IPS-18a (cell line): ENCODE measurements around the gene WNT8A.
"Not testable (repeated sequence)": the region's sequence is repeated elsewhere in the genome, so short reads cannot be mapped to it uniquely, and the experiment has no call there.

Experiments used
- H3K27ac ChIP-seq: one replicate; pipeline ENCODE4 v1.5.1; 2013; ENCODE audit warnings: low read length
- H3K27me3 ChIP-seq: one replicate; pipeline ENCODE4 v1.6.1; 2013; ENCODE audit warnings: mild to moderate bottlenecking, low read length; ENCODE audit not compliant: control insufficient read depth, insufficient read depth
- H3K36me3 ChIP-seq: one replicate; pipeline ENCODE4 v1.6.1; 2013; ENCODE audit warnings: low read depth, low read length; ENCODE audit not compliant: control insufficient read depth
- H3K4me1 ChIP-seq: one replicate; pipeline ENCODE4 v1.6.1; 2013; ENCODE audit warnings: low read depth, low read length; ENCODE audit not compliant: control insufficient read depth
- H3K4me3 ChIP-seq: one replicate; pipeline ENCODE4 v1.5.1; 2013; ENCODE audit warnings: low read length
- H3K9ac ChIP-seq: one replicate; pipeline ENCODE4 v1.6.1; 2013; ENCODE audit warnings: mild to moderate bottlenecking, low read length, moderate library complexity
- H3K9me3 ChIP-seq: one replicate; pipeline ENCODE4 v1.6.1; 2013; ENCODE audit warnings: low read depth, low read length; ENCODE audit not compliant: control insufficient read depth

The WNT8A gene

GRCh38 chr5:138083702-138084101, at the start of gene WNT8A:
TSS of gene WNT8A (plus strand) at chr5:138084033. CDS start at chr5:138084128, 95 bp downstream.
- H3K9ac ChIP-seq = no peak within 1 kb of the TSS
- peaks cover under 1% of the 10 kb centered on the region for H3K27me3 ChIP-seq
- H3K36me3 ChIP-seq = no peaks in the 10 kb centered on the region
- H3K27ac ChIP-seq = no peak within 1 kb of the TSS
- H3K4me3 ChIP-seq = no peak within 1 kb of the TSS
- H3K4me1 ChIP-seq = peaks cover 3% of the 10 kb centered on the region
- no peaks in the 10 kb centered on the region for H3K9me3 ChIP-seq

DNA sequence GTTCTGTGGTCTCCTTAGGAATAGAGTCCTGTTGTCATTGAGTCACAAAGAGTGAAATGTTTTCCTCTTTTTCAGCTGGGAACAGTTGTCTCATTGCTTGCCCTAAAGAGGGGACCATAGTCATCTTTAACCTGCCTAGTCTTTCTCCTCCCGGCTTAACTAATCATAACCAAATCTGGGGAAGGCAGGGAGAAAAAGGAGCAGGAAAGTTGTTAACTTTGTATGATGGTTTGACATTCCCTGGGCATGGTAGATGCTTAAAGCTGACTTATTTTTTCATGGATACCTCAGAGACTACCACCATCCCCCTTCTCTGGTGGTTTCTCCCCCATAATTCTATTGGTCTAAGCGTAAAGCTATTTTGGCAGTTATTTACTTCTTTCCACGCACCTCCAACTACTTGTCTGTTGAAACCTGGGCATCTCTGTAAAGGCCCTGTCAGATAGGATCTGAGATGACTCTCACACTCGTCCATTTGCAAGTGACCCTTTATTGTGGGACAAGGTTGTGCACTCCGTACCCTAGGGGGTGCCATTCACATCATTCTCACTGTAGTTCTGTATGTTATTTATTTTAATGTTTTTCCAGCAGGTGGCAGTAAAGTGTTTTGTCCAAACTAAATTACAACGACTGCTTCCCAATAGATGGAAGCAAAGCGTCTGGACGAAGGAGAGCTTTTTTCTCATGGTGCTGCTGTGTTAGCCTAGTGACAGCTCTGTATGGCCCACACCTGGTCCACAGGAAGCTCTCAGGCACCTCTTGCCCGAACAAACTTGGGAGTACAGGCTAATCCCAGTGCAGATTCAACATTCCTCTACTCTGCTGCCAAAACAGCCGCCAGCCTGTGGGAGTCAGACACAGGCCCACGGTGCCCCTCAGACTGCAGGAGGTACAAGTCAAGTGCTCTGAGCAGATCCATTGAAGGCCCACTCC, 48.0 kb upstream of the WNT8A start:
- Histone ChIP-seq H3K4me3 (no peak overlapping the region), H3K36me3 (no peaks in the 10 kb centered on the region), H3K4me1 (peaks cover 5% of the 10 kb centered on the region), H3K9me3 (no peaks in the 10 kb centered on the region), H3K9ac (no peak overlapping the region), H3K27me3 (no peaks in the 10 kb centered on the region), H3K27ac (no peak overlapping the region)

GRCh38 chr5:138037271-138037670, 46.6 kb upstream of the WNT8A start:
- Histone ChIP-seq H3K27ac (no peak overlapping the region), H3K9ac (no peak overlapping the region)

DNA sequence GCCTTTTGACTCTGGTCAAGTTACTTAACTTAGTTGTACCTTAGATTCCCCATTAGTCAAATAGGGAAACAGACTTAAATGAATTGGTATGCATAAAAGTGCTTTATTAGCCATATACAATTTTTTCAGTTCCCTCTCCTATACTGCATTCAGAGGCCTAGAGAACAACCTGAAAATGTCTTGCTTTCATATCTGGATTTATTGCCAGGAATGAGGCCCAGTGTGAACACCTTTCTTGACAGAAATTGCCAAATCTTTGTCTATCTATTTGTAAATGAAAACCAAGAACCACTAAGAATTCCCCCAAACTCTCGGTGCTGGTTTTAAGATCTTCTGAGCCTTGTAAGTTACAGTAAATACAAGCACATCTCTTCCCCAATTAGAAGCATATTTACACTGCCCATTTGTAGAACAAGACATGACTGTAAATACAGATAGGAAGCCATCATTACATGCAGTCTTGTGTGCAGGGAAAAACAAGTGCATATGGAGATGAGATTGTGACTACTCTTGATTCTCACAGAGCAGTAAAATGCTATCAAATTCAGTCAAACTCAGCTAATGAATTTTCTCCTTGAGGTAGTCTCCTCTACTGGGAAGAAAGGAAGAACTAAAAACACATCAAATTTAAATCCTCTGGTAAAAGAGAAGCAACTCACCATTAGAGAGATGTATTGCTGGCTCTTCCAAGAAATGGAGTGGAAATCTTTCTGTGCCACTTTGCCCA, 45.8 kb upstream of the WNT8A start:
- no peaks in the 10 kb centered on the region for H3K27me3 ChIP-seq
- no peak overlapping the region for H3K9ac ChIP-seq
- no peaks in the 10 kb centered on the region for H3K9me3 ChIP-seq
- no peak overlapping the region for H3K4me3 ChIP-seq
- H3K4me1 ChIP-seq = peaks cover 5% of the 10 kb centered on the region
- H3K27ac ChIP-seq = no peak overlapping the region
- no peaks in the 10 kb centered on the region for H3K36me3 ChIP-seq

More at GRCh38 chr5:138037271-138037670, 46.6 kb upstream of the WNT8A start:
- Histone ChIP-seq H3K27me3 (no peaks in the 10 kb centered on the region), H3K4me3 (no peak overlapping the region), H3K9me3 (no peaks in the 10 kb centered on the region), H3K4me1 (peaks cover 5% of the 10 kb centered on the region), H3K36me3 (no peaks in the 10 kb centered on the region)

GRCh38 chr5:138038826-138039225, 45.0 kb upstream of the WNT8A start:
- H3K9me3 ChIP-seq = no peaks in the 10 kb centered on the region
- H3K4me3 ChIP-seq = no peak overlapping the region
- no peaks in the 10 kb centered on the region for H3K36me3 ChIP-seq
- no peak overlapping the region for H3K9ac ChIP-seq
- peaks cover 3% of the 10 kb centered on the region for H3K4me1 ChIP-seq
- H3K27me3 ChIP-seq = no peaks in the 10 kb centered on the region
- H3K27ac ChIP-seq = no peak overlapping the region

- H3K27ac ChIP-seq, H3K27me3 ChIP-seq, H3K9ac ChIP-seq, H3K9me3 ChIP-seq, H3K4me1 ChIP-seq, H3K36me3 ChIP-seq, H3K4me3 ChIP-seq: not testable (repeated sequence)
These were observed 38.5 kb upstream of the WNT8A start for GRCh38 chr5:138045283-138045682.

DNA sequence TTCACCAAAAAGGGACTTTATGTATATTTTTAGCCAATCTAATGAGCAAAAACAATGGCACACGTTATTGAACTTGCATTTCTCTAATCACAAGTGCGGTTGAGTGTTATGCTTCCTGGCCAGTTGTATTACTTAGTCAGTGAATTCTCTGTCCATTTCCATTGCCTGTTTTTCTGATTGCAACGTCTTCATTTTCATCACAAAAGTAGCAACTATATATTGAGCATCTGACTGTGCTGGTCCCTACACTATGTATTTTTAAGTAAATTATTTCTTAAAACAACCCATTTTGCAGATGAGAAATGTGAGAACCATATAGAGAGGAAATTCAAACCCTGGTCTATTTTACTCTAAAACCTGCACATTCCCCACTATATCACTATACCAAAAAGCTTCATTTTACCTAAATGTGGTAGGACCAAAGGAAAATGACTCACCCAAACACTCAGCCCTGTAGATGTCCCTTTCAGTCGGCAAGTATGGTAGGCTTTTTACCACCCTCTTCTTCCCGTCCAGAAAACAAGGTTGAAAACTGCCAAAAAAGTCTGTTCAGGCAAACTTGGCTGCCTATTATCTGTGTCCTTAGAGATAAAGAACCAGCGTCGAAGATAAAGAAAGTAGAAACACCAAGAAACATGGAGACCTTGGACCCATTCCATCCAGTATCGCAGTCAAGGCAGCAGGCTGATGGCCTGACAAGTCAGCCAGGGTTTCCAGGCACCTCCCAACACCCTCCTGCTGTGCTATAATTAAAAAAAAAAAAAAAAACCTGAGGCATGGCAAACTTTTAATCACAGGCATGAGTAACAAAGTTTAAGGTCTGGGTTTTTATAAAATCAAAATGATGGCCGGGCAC, 32.2 kb upstream of the WNT8A start:
- H3K27ac ChIP-seq = no peak overlapping the region
- no peak overlapping the region for H3K9ac ChIP-seq
- no peaks in the 10 kb centered on the region for H3K27me3 ChIP-seq
- no peaks in the 10 kb centered on the region for H3K36me3 ChIP-seq
- no peaks in the 10 kb centered on the region for H3K4me1 ChIP-seq
- H3K9me3 ChIP-seq = no peaks in the 10 kb centered on the region
- no peak overlapping the region for H3K4me3 ChIP-seq

DNA sequence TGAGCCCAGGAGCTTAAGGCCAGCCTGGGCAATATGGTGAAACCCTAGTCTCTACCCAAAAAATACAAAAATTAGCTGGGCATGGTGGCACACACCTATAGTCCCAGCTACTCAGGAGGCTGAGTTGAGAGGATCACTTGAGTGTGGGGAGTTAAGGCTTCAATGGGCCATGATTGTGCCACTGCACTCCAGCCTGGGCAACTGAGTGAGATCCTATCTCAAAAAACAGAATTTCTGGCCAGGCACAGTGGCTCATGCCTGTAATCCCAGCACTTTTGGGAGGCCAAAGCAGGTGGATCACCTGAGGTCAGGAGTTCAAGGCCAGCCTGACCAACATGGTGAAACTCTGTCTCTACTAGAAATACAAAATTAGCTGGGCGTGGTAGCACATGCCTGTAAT, 31.1 kb upstream of the WNT8A start:
- not testable (repeated sequence) for H3K4me1 ChIP-seq, H3K4me3 ChIP-seq, H3K9me3 ChIP-seq, H3K27ac ChIP-seq, H3K27me3 ChIP-seq, H3K36me3 ChIP-seq, H3K9ac ChIP-seq

DNA sequence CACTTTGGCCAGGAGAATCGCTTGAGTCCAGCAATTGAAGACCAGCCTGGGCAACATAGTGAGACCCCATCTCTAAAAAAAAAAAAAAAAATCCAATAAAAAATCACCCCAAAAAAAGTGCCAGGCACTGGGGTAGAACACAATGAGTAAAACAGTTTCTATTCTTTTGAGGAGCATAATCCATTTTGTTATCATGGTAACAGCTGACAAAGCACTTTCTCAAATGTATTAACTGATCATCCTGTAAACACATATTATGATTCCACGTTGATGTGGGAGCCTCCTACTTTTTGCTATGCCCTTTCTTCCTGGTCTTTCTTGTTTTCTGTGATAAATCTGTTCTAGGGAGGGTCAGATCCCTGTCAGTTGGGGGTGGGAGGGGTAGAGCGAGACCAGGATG, 30.3 kb upstream of the WNT8A start:
- no peaks in the 10 kb centered on the region for H3K9me3 ChIP-seq
- no peak overlapping the region for H3K9ac ChIP-seq
- no peaks in the 10 kb centered on the region for H3K27me3 ChIP-seq
- no peaks in the 10 kb centered on the region for H3K36me3 ChIP-seq
- H3K27ac ChIP-seq = no peak overlapping the region
- no peaks in the 10 kb centered on the region for H3K4me1 ChIP-seq
- H3K4me3 ChIP-seq = no peak overlapping the region

DNA sequence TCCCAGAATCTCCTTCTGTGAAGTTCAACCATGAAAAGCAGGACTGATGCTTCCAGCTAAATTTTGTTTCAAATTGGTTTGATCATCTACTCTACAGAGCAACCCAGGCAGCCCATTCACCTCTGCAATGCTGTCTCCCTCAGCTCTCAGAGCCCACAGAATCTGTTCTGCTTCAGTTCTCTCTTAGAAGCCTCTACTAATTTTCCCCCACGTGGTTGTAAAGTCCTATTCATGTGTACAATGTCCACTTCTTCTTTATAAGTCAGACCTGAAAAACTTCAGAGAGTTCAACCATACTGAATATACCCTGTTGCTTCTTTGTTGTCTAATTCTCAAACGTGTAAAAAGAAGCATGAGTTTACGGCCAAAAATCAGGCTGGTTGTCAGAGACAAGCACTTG, 29.6 kb upstream of the WNT8A start:
- no peaks in the 10 kb centered on the region for H3K27me3 ChIP-seq
- H3K36me3 ChIP-seq = no peaks in the 10 kb centered on the region
- no peak overlapping the region for H3K9ac ChIP-seq
- no peak overlapping the region for H3K4me3 ChIP-seq
- no peaks in the 10 kb centered on the region for H3K9me3 ChIP-seq
- H3K4me1 ChIP-seq = no peaks in the 10 kb centered on the region
- no peak overlapping the region for H3K27ac ChIP-seq

DNA sequence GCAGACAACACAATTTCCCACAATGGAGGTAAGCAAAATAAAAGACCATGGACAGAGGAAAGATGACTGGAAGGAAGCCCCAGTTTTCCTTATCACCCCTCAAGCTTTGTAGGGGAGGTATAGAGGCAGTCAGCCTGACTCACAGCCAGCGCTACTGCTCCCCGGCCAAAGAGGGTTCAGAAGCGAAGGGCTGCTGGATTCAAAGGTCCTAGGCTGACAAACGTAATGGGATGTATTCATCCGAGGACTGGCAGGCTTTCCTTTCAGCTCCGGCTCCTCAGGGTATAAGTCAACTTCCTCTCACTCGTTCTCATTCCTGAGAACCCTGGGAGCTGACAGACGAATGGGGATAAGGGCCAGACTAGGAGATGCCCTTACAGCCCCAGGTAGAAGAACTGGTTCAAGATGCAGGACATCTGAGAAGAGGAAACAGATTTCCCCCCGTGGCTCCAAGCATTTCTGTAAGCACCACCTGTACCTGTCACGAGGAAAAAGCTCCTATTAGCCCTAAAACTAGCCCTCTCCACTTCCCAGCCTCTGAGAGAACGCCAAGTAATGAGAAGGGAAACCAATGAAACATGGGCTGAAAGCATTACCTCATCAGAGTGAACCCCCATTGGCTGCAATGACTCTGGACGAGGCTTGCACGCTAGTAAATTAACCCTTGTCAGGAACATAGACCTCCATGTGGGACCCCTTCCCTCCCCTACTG, 28.8 kb upstream of the WNT8A start:
- Histone ChIP-seq H3K36me3 (no peaks in the 10 kb centered on the region), H3K9me3 (no peaks in the 10 kb centered on the region), H3K4me1 (no peaks in the 10 kb centered on the region), H3K9ac (peak overlapping the region; percentile 14), H3K27ac (no peak overlapping the region), H3K27me3 (no peaks in the 10 kb centered on the region), H3K4me3 (peak overlapping the region; percentile 52)
